Lower leg skin (tissue), 3 donors: Measurements from ENCODE around the gene CDCA7.

Experiments used
- POLR2A ChIP-seq, 2 donors: fragments of 450-650 bp; IDR thresholded peaks; one replicate each; pipeline ENCODE4 v1.6.1; 2016 to 2017; ENCODE audit warnings: antibody characterized with exemption in 2 of 2, mild to moderate bottlenecking in 1 of 2, moderate library complexity in 1 of 2
- TF ChIP-seq, protein P1 (sequence below), 3 donors: fragments of 450-650 bp; IDR thresholded peaks; one replicate each; pipeline ENCODE4 v1.5.1; 2016; ENCODE audit warnings: antibody characterized with exemption in 3 of 3, mild to moderate bottlenecking in 3 of 3, moderate library complexity in 2 of 3

DNA sequence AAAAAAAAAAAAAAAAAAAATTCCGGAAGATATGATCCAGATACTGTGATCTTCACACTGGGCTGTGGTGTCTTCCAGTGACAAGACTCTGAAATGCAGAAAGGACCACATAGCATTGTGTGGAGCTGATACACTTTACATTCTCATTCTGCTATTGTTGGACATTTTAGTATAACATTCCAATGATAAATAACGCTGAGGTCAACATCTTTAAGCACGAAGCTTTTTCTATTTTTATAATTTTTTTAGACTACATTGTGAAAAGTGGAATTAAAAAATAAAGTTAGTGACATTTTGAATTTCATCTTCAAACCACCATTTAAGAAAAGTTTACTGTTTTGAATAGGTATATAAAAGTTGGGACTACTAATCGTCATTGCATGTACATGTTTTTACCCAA lies 62.7 kb downstream of the CDCA7 start:
- TF ChIP-seq, protein P1, sequence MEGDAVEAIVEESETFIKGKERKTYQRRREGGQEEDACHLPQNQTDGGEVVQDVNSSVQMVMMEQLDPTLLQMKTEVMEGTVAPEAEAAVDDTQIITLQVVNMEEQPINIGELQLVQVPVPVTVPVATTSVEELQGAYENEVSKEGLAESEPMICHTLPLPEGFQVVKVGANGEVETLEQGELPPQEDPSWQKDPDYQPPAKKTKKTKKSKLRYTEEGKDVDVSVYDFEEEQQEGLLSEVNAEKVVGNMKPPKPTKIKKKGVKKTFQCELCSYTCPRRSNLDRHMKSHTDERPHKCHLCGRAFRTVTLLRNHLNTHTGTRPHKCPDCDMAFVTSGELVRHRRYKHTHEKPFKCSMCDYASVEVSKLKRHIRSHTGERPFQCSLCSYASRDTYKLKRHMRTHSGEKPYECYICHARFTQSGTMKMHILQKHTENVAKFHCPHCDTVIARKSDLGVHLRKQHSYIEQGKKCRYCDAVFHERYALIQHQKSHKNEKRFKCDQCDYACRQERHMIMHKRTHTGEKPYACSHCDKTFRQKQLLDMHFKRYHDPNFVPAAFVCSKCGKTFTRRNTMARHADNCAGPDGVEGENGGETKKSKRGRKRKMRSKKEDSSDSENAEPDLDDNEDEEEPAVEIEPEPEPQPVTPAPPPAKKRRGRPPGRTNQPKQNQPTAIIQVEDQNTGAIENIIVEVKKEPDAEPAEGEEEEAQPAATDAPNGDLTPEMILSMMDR (IDR thresholded peaks at IDR 0.05): no peak
- no peak for TF ChIP-seq POLR2A (IDR thresholded peaks at IDR 0.05)
